NOMO-1 treated with DMSO at 0.1 percent for 48 hours (cell line): ENCODE results near the gene ITIH1.

Experiments used
- DNase-seq: peaks from one replicate; lab custom pipeline; 2025; ENCODE audit not compliant: unreplicated experiment; lab: John Stamatoyannopoulos, UW

The ITIH1 gene

GRCh38 chr3:52838561-52839267 is 61.3 kb downstream of the ITIH1 start:
- DNase-seq = no peak

DNA sequence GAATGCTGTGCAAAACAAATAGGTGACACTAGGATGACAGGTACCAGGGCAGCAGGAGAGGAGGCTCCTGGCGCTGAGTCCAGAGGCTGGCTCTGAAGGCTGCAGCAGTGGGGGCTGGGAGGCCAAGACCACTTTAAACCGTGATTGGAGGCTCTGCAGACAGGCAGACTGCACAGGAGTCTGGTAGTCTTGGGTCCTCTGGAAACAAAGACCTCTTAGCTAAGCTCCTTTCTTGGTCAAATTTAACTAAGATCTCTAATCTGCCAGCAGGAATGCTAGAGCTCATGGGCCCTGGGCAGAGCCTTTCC is 61.8 kb downstream of the ITIH1 start:
- DNase-seq = no peak

DNA sequence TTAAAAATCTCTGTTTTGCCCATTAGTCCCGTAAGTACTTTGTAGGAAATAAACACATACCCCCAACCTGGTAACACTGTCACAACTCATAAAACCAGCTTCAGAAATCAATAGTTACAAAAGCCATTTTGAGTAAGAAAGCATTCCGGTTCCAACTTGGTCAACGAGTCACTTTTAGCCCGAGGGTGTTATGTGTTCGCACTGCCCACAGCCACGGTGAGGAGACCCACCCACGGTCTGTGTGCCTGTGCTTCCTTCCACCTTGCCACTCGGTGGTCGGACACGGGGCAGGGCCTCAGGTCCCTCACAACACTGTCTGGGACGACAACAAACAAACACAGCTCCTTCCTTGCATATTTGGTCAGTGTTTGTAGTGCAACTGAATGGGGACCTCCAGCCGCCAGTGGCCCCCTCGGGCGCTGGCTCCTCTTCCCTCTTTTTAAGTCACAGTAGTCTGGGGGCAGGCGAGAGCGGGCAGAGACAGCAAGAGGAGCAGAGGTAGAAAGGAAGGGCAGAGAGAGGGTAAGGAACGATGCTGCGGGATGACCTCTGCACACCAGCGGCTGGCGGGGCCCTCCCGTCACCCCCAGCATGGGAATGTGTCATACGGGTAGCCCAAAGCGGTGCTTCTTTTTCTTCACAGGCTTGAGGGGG is 62.6 kb downstream of the ITIH1 start:
- no peak for DNase-seq

DNA sequence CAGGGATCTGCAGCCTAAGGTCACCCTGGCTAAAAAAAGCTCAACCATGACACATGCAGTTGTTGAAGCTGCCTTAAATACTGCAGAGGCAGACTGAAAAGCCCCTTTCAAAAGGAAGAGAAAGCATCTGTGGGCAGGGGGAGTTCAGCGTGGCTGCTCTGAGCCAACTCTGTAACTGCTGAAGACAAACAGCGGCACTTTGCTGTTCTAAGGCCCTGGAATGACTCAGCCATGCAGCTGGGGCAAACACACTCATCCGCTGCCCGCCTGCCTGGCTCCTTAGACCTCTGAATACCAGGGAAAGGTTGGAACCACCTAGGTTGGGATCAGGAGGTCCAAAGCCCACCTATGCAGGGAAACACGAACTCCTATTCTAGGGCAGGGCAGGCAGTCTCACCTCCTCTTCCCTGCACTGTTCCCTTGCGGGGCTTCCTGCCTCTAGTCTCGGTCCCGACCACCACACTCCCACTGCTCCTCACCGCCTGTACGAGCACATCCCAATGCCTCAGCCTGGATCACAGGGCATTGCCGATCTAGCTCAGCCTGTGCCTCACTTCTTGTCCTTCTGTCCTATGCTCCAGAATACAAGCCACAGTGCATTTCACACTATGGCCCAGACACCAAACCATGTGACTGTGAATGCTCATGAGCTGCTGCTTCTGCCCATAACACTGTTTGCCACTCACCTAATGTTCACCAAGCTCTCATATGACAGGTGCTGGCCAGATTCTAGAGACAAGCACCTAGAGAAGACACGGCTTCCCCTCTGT is 64.0 kb downstream of the ITIH1 start:
- DNase-seq = no peak
